SU-DHL-6 (cell line): ENCODE measurements around the gene SDHAF1.
"Not testable (repeated sequence)": the region's sequence is repeated elsewhere in the genome, so short reads cannot be mapped to it uniquely, and the experiment has no call there.

Experiments used
- H2AFZ ChIP-seq: fragments of 200-600 bp; sonication (generic); 2 replicates; pipeline ENCODE4 v1.6.1; 2014; ENCODE audit warnings: low read depth, mild to moderate bottlenecking, moderate library complexity, mixed read lengths, antibody characterized with exemption, low read length; ENCODE audit not compliant: severe bottlenecking
- H3F3A ChIP-seq: fragments of 200-600 bp; shearing (Covaris generic); 2 replicates; pipeline ENCODE4 v1.6.0; 2016; ENCODE audit warnings: antibody characterized with exemption, mild to moderate bottlenecking; ENCODE audit not compliant: insufficient read depth
- H3K27ac ChIP-seq: fragments of 200-600 bp; sonication (generic); 2 replicates; pipeline ENCODE4 v1.5.1; 2016; ENCODE audit warnings: low read depth, mild to moderate bottlenecking, low read length, moderate library complexity, mixed read lengths
- H3K27me3 ChIP-seq: fragments of 200-600 bp; sonication (generic), shearing (Covaris generic); 2 replicates; pipeline ENCODE4 v1.6.0; 2014; ENCODE audit warnings: mild to moderate bottlenecking, low read length
- H3K36me3 ChIP-seq: fragments of 200-600 bp; sonication (generic); 2 replicates; pipeline ENCODE4 v1.6.1; 2014; ENCODE audit warnings: mild to moderate bottlenecking, low read length, mixed read lengths
- H3K4me2 ChIP-seq: fragments of 300-600, 200-600 bp; shearing (Covaris generic), sonication (generic); 2 replicates; pipeline ENCODE4 v1.6.0; 2014; ENCODE audit warnings: low read length, low read depth, mild to moderate bottlenecking; ENCODE audit not compliant: poor library complexity, severe bottlenecking
- H3K4me3 ChIP-seq: fragments of 200-600 bp; sonication (generic); 2 replicates; pipeline ENCODE4 v1.5.1; 2014; ENCODE audit warnings: antibody characterized with exemption, low read length, mild to moderate bottlenecking, mixed read lengths; ENCODE audit not compliant: insufficient read depth, poor library complexity, severe bottlenecking
- H3K79me2 ChIP-seq: fragments of 200-600 bp; sonication (generic); 2 replicates; pipeline ENCODE4 v1.6.1; 2014; ENCODE audit warnings: mild to moderate bottlenecking, low read length, moderate library complexity; ENCODE audit not compliant: insufficient read depth
- H3K9ac ChIP-seq: fragments of 200-600 bp; sonication (generic); 2 replicates; pipeline ENCODE4 v1.7.0; 2014; ENCODE audit warnings: mild to moderate bottlenecking, low read length
- H3K9me2 ChIP-seq: fragments of 200-600 bp; sonication (generic); replicated peaks from 2 replicates; pipeline ENCODE4 v1.6.1; 2014; ENCODE audit warnings: low read length; ENCODE audit not compliant: insufficient read depth
- H3K9me3 ChIP-seq: fragments of 200-600 bp; sonication (generic); 2 replicates; pipeline ENCODE4 v1.6.1; 2014; ENCODE audit warnings: low read length, mixed read lengths; ENCODE audit not compliant: insufficient read depth
- H4K20me1 ChIP-seq: fragments of 200-600 bp; sonication (generic); 2 replicates; pipeline ENCODE4 v1.6.1; 2014; ENCODE audit warnings: low read depth, mild to moderate bottlenecking, antibody characterized with exemption, low read length, moderate library complexity, mixed read lengths
- EZH2phosphoT487 ChIP-seq: fragments of 200-600 bp; sonication (generic), shearing (Covaris generic); conservative IDR thresholded peaks from 2 replicates; pipeline ENCODE4 v1.6.1; 2018; ENCODE audit warnings: mild to moderate bottlenecking, antibody characterized with exemption, low read length, moderate library complexity, mixed read lengths
- TF ChIP-seq, protein P1 (sequence below): fragments of 200-600 bp; sonication (generic); IDR thresholded peaks from one replicate; pipeline ENCODE4 v1.5.1; 2017; ENCODE audit warnings: antibody characterized with exemption, mild to moderate bottlenecking, low read length, moderate library complexity; ENCODE audit not compliant: insufficient read depth, poor library complexity, severe bottlenecking

The SDHAF1 gene

DNA sequence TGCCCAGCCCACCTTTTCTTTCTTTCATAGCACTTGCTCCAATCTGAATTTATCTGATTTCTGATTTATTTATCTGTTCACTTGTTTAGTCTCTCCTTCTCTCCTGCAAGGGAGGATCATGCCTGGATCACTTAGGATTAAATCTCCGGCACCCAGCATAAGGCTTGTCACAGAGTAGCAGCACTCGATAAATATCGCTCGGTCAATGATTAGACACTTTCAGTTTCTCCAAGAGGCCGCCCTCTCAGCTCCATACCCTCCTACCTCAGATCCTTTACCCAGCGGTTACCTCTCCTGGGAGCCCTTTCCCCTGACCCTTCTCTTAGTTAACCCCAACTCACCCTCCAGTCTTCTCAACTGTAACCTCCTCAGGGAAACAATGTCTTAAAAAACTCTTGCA lies 36.3 kb downstream of the SDHAF1 start:
- Histone ChIP-seq H3K36me3 (no peaks in the 10 kb centered on the region), H3K79me2 (no peaks in the 10 kb centered on the region)

DNA sequence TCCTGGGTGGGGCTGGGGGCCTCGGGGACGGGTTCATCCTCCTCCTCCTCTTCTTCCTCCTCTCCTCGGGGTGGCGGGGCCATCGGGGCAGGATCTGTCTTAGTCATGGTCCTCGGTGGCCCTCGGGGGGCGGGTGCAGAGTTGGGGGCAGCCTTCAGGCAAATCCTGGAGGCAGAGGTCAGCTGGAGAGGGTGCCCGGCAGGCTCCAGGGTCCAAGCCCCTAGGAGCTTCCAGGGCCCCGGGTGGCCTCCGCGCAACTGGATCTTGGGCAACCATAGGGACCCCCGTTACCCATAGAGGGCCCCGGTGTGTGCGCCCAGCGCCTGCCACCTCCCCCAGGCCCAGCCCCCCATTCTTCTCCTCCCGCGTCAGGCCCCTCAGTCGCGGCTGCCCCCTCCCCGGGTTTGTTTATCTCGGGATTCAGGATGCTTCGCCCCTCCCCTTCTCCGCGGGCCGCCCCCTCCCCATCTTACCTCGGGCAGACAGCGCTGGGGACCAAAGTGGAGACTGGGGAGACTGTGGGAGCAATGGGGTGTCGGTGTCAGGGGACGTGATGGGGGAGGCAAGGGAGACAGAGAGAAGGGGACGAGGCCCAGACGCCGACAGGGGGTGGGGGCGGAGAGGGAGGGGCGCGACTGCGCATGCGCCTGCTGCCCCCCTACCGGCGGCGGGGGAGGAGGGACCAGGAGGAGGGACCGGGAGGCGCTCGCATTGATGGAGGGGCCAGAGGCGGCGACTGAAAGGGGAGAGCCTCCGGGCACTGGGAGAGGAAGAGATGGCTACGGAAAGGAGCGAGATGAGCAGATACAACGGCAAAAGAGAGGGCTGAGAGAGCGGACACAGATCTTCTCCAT lies 37.5 kb downstream of the SDHAF1 start, which contains the start of gene CLIP3:
TSS of gene CLIP3 (minus strand) at position 623 of the 854 bp plus-strand sequence. CDS start at position 107, 516 bp downstream.
- Histone ChIP-seq H3K9ac (no peak within 1 kb of the TSS), H3K4me2 (no peak within 1 kb of the TSS)

More for the DNA sequence above, 36.3 kb downstream of the SDHAF1 start:
- H3F3A ChIP-seq, result no peaks in the 10 kb centered on the region
- H3K9ac ChIP-seq, result no peak overlapping the region
- no peak overlapping the region for H3K4me3 ChIP-seq
- H3K9me3 ChIP-seq, result no peaks in the 10 kb centered on the region
- no peak overlapping the region for H2AFZ ChIP-seq
- H3K4me2 ChIP-seq, result no peak overlapping the region
- no peaks in the 10 kb centered on the region for H4K20me1 ChIP-seq
- H3K27me3 ChIP-seq, result no peaks in the 10 kb centered on the region
- no peak overlapping the region for H3K27ac ChIP-seq
- no peaks in the 10 kb centered on the region for H3K9me2 ChIP-seq
- no peak for TF ChIP-seq EZH2phosphoT487
- TF ChIP-seq, protein P1, sequence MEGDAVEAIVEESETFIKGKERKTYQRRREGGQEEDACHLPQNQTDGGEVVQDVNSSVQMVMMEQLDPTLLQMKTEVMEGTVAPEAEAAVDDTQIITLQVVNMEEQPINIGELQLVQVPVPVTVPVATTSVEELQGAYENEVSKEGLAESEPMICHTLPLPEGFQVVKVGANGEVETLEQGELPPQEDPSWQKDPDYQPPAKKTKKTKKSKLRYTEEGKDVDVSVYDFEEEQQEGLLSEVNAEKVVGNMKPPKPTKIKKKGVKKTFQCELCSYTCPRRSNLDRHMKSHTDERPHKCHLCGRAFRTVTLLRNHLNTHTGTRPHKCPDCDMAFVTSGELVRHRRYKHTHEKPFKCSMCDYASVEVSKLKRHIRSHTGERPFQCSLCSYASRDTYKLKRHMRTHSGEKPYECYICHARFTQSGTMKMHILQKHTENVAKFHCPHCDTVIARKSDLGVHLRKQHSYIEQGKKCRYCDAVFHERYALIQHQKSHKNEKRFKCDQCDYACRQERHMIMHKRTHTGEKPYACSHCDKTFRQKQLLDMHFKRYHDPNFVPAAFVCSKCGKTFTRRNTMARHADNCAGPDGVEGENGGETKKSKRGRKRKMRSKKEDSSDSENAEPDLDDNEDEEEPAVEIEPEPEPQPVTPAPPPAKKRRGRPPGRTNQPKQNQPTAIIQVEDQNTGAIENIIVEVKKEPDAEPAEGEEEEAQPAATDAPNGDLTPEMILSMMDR, result no peak

DNA sequence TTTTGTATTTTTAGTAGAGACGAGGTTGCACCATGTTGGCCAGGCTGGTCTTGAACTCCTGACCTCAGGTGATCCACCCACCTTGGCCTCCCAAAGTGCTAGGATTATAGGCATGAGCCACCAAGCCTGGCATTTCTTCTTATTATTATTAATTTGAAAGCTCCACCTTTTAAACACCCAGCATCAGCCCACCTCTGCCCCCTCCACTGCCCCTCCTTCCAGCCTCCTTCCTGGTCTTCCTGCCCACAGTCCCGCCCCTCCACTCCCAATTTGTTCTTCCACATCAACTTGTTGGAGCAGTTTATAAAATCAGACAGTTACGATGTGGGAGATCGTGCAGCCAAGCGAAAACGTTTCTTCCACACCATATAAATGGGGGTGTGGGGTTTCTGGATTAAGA lies 45.5 kb downstream of the SDHAF1 start:
- H3K9ac ChIP-seq, result no peak overlapping the region
- no peaks in the 10 kb centered on the region for H3K9me3 ChIP-seq
- no peaks in the 10 kb centered on the region for H3K9me2 ChIP-seq
- no peaks in the 10 kb centered on the region for H4K20me1 ChIP-seq
- H2AFZ ChIP-seq, result no peak overlapping the region
- H3K36me3 ChIP-seq, result no peaks in the 10 kb centered on the region
- no peak overlapping the region for H3K27ac ChIP-seq
- TF ChIP-seq, protein P1, result no peak
- no peak for TF ChIP-seq EZH2phosphoT487
- no peak overlapping the region for H3K4me2 ChIP-seq
- no peaks in the 10 kb centered on the region for H3K27me3 ChIP-seq
- H3K79me2 ChIP-seq, result no peaks in the 10 kb centered on the region
- H3K4me3 ChIP-seq, result no peak overlapping the region
- no peaks in the 10 kb centered on the region for H3F3A ChIP-seq

More for the DNA sequence above, 37.5 kb downstream of the SDHAF1 start, which contains the start of gene CLIP3:
- no peak within 1 kb of the TSS for H3K27ac ChIP-seq
- no peak within 1 kb of the TSS for H2AFZ ChIP-seq
- no peak within 1 kb of the TSS for H3K4me3 ChIP-seq
- no peaks in the 10 kb centered on the region for H3F3A ChIP-seq
- no peaks in the 10 kb centered on the region for H3K27me3 ChIP-seq
- H3K36me3 ChIP-seq, result no peaks in the 10 kb centered on the region
- no peaks in the 10 kb centered on the region for H3K9me2 ChIP-seq
- H3K79me2 ChIP-seq, result no peaks in the 10 kb centered on the region
- H3K9me3 ChIP-seq, result no peaks in the 10 kb centered on the region
- no peaks in the 10 kb centered on the region for H4K20me1 ChIP-seq
- TF ChIP-seq, protein P1, result no peak
- no peak for TF ChIP-seq EZH2phosphoT487

DNA sequence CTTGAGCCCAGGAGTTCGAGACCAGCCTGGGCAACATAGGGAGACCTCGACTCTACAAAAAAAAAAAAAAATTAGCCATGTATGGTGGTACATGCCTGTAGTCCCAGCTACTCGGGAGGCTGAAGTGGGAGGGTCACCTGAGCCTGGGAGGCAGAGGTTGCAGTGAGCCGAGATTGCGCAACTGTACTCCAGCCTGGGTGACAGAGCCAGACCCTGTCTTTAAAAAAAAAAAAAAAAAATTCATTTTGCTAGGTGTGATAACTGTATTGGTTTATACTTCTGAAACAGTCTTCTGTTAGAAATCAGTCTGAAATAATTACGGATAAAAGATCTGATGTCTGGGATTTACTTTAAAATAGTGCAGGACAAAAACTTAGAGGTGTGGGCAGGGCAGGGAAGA lies 46.1 kb downstream of the SDHAF1 start:
- not testable (repeated sequence) for H3K36me3 ChIP-seq, H3K9me2 ChIP-seq, H3K9ac ChIP-seq, H2AFZ ChIP-seq, H3K27ac ChIP-seq, H3K4me3 ChIP-seq, H3F3A ChIP-seq, H4K20me1 ChIP-seq, H3K79me2 ChIP-seq, H3K4me2 ChIP-seq, H3K9me3 ChIP-seq, H3K27me3 ChIP-seq
